ENCODE measurements around the gene MBD6. TPM values are rescaled to one million over a fixed set of nuclear protein-coding genes. Genes with fewer than 3 reads are reported as not detected.

MBD6 gene
- total and polyA plus RNA-seq, 7 donors: 13.5 to 52.8 (median 16.2) TPM

GRCh38 chr12:57550641-57551549 lies 28.3 kb downstream of the MBD6 start:
- WGBS, 2 donors: 70 to 74% methylated on average over 7 of the region's 7 CpGs
- intact Hi-C loops (cut with DNase I): no loop called here
- no peak overlapping the region for H3K27ac ChIP-seq

GRCh38 chr12:57551637-57552305 lies 29.1 kb downstream of the MBD6 start:
- H3K4me3 ChIP-seq: no peak overlapping the region
- peaks cover 5 to 23% (median 22%) of the 10 kb centered on the region in 3 donors for H3K27me3 ChIP-seq
- 79 to 88% methylated on average over 3 of the region's 3 CpGs for WGBS, 2 donors
- intact Hi-C loops (cut with DNase I): no loop called here
- no peak for TF ChIP-seq EP300 (IDR thresholded peaks at IDR 0.05)
- no peak for TF ChIP-seq CTCF (IDR thresholded peaks at IDR 0.05)
- no peak for TF ChIP-seq POLR2AphosphoS5 (IDR thresholded peaks at IDR 0.05)
- no peak for TF ChIP-seq POLR2A (IDR thresholded peaks at IDR 0.05)
- no peaks in the 10 kb centered on the region for H3K9me3 ChIP-seq
- peaks cover 0 to 16% (median 13%) of the 10 kb centered on the region in 4 donors for H3K4me1 ChIP-seq
- H3K27ac ChIP-seq: no peak overlapping the region
- H3K36me3 ChIP-seq: no peaks in the 10 kb centered on the region
- DNase-seq: no peak

More at GRCh38 chr12:57550641-57551549, 28.3 kb downstream of the MBD6 start:
- no peak for TF ChIP-seq POLR2A (IDR thresholded peaks at IDR 0.05)
- TF ChIP-seq POLR2AphosphoS5 (IDR thresholded peaks at IDR 0.05): no peak
- no peak for TF ChIP-seq EP300 (IDR thresholded peaks at IDR 0.05)
- TF ChIP-seq CTCF (IDR thresholded peaks at IDR 0.05): no peak
- no peaks in the 10 kb centered on the region for H3K36me3 ChIP-seq
- no peak for DNase-seq
- H3K9me3 ChIP-seq: no peaks in the 10 kb centered on the region
- peaks cover 0 to 21% (median 17%) of the 10 kb centered on the region in 4 donors for H3K4me1 ChIP-seq
- peak overlapping the region in 3 of 4 donors; percentile 20 to 50 (median 48) for H3K4me3 ChIP-seq
- H3K27me3 ChIP-seq: peaks cover 5 to 23% (median 22%) of the 10 kb centered on the region in 3 donors

- H3K27ac ChIP-seq: no peak overlapping the region
These were observed 29.7 kb downstream of the MBD6 start for GRCh38 chr12:57552306-57552651.

GRCh38 chr12:57552835-57553313 lies 30.2 kb downstream of the MBD6 start:
- WGBS, 2 donors: 61 to 70% methylated on average over 6 of the region's 6 CpGs
- Histone ChIP-seq H3K4me3 (no peak overlapping the region), H3K4me1 (peaks cover 0 to 14% (median 12%) of the 10 kb centered on the region in 4 donors), H3K36me3 (no peaks in the 10 kb centered on the region), H3K9me3 (no peaks in the 10 kb centered on the region), H3K27me3 (peaks cover 5 to 23% (median 22%) of the 10 kb centered on the region in 3 donors), H3K27ac (no peak overlapping the region)
- TF ChIP-seq EP300 (IDR thresholded peaks at IDR 0.05): no peak
- TF ChIP-seq CTCF (IDR thresholded peaks at IDR 0.05): no peak
- no peak for TF ChIP-seq POLR2AphosphoS5 (IDR thresholded peaks at IDR 0.05)
- TF ChIP-seq POLR2A (IDR thresholded peaks at IDR 0.05): no peak
- intact Hi-C loops (cut with DNase I): no loop called here
- no peak for DNase-seq

More at GRCh38 chr12:57552306-57552651, 29.7 kb downstream of the MBD6 start:
- Histone ChIP-seq H3K27me3 (peaks cover 5 to 23% (median 22%) of the 10 kb centered on the region in 3 donors), H3K9me3 (no peaks in the 10 kb centered on the region), H3K4me3 (no peak overlapping the region), H3K36me3 (no peaks in the 10 kb centered on the region), H3K4me1 (peaks cover 0 to 14% (median 13%) of the 10 kb centered on the region in 4 donors)
- intact Hi-C loops (cut with DNase I): no loop called here
- 75 to 84% methylated on average over 2 of the region's 2 CpGs for WGBS, 2 donors
- TF ChIP-seq POLR2A (IDR thresholded peaks at IDR 0.05) (no peak), CTCF (IDR thresholded peaks at IDR 0.05) (no peak), EP300 (IDR thresholded peaks at IDR 0.05) (no peak), POLR2AphosphoS5 (IDR thresholded peaks at IDR 0.05) (no peak)
- DNase-seq: no peak
